Natural killer cell (primary cell): ENCODE results near the gene SHANK2. TPM values are rescaled to one million over a fixed set of nuclear protein-coding genes. Genes with fewer than 3 reads are reported as not detected.

ENCODE experiments used
- ATAC-seq, 3 donors: fragments of 150-1000 bp in 2 of 3; fragments of 200-7000 bp in 1 of 3; cut with Tn5 transposase; 1 replicate in 1 of 3; 2 replicates in 2 of 3; pipeline ENCODE4 v1.10.0; 2021; ENCODE audit warnings: mild to moderate bottlenecking in 2 of 3, moderate library complexity in 2 of 3
- DNase-seq, 2 donors: peaks; one replicate each; pipeline versions ENCODE4 v3.0.0 to v3.0.0-alpha.2; 2013 to 2021; ENCODE audit warnings: mixed read lengths in 1 of 2
- H3K27ac ChIP-seq: one replicate; pipeline ENCODE4 v1.5.1; 2013; ENCODE audit warnings: mild to moderate bottlenecking, low read length
- H3K27me3 ChIP-seq: one replicate; pipeline ENCODE4 v1.6.1; 2013; ENCODE audit warnings: low read length; ENCODE audit not compliant: control insufficient read depth, insufficient read depth
- H3K36me3 ChIP-seq: one replicate; pipeline ENCODE4 v1.6.1; 2013; ENCODE audit warnings: low read length; ENCODE audit not compliant: control insufficient read depth, insufficient read depth
- H3K4me1 ChIP-seq: one replicate; pipeline ENCODE4 v1.6.1; 2013; ENCODE audit warnings: low read length; ENCODE audit not compliant: control insufficient read depth, insufficient read depth
- H3K4me3 ChIP-seq: one replicate; pipeline ENCODE4 v1.5.1; 2013; ENCODE audit warnings: low read length
- H3K9me3 ChIP-seq: one replicate; pipeline ENCODE4 v1.6.1; 2013; ENCODE audit warnings: low read length; ENCODE audit not compliant: control insufficient read depth, insufficient read depth
- H3K27ac Mint-ChIP-seq, 2 donors: one replicate each; pipeline ENCODE4 v1.8.0; 2022; ENCODE audit warnings: mild to moderate bottlenecking in 2 of 2, mixed read lengths in 2 of 2, moderate library complexity in 1 of 2
- H3K27me3 Mint-ChIP-seq, 2 donors: one replicate each; pipeline ENCODE4 v1.8.0; 2022; ENCODE audit warnings: low read depth in 2 of 2, mixed read lengths in 2 of 2
- H3K36me3 Mint-ChIP-seq: one replicate; pipeline ENCODE4 v1.8.0; 2022; ENCODE audit warnings: mixed read lengths
- H3K4me1 Mint-ChIP-seq, 2 donors: one replicate each; pipeline ENCODE4 v1.8.0; 2022; ENCODE audit warnings: mixed read lengths in 2 of 2
- H3K4me3 Mint-ChIP-seq: one replicate; pipeline ENCODE4 v1.8.0; 2022; ENCODE audit warnings: mild to moderate bottlenecking, moderate library complexity, mixed read lengths
- H3K9me3 Mint-ChIP-seq, 2 donors: one replicate each; pipeline ENCODE4 v1.8.0; 2022; ENCODE audit warnings: mixed read lengths in 2 of 2
- WGBS: methylation state at CpG from one replicate; pipeline ENCODE4 v1.1.7; 2013; ENCODE audit warnings: missing lambda C conversion rate; ENCODE audit not compliant: insufficient coverage; 5-methylcytosine and 5-hydroxymethylcytosine counted together
- intact Hi-C: fragments of 100-400 bp; cut with micrococcal nuclease; formaldehyde crosslinking; loops from one replicate; pipeline ENCODE4 v1.14.2; 2022
- total RNA-seq, 4 donors: library from RNA; stranded (reverse); fragments of 120-200 nt in 1 of 4; gene quantifications; one replicate each; pipeline versions ENCODE4 v1.2.3 to v1.2.4, GENCODE V29; 2013 to 2022
- TF ChIP-seq, protein P1 (sequence below): fragments of 200-600 bp; IDR thresholded peaks from one replicate; pipeline ENCODE4 v1.8.0; 2022; ENCODE audit warnings: antibody characterized with exemption

SHANK2 gene
- total RNA-seq, 3 donors from 2014 or later (not counting 1 experiment from before 2014, with no cell fraction given): 4.9 TPM; not detected in 2

DNA sequence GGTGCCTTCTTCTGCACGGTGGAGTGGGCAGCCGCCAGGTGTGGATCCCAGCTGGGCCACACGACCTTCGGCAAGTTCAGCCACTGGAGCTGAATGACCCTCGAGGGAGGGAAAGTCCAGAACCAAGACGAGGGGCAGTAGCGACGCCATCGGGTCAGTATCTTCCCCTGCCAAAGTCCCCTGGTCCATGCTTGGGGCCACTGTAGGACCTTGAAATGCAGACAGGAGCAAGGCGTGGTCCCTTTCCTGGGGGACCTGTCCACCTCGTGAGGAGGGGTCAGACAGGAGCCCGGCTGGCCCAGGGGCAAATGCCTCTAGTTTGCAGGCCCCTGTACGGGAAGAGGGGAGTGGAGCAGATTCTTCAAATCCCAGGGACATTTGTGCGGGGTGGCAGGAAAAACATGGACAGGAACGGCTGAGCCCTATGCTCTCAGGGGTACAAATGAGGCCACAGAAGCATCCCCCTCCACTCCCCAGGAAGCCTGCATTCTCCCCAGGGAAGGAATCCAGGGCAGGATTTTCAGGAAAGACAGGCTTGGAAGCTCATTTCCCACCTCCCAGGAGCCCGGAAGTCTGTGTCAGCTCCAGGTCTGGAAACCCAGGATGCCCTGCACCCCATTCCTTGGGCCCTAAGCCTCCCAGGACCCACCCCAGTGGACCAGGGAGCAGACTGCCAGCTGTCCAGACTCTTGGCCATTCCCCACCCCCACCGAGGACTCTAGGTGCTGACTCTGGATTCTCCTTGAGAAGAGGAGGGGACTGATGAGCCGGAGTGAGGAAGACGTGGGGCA lies 6.6 kb downstream of the SHANK2 start:
- Mint-ChIP-seq H3K27me3 (peaks cover 36 to 43% of the 10 kb centered on the region in 2 donors), H3K4me1 (no peaks in the 10 kb centered on the region), H3K9me3 (no peaks in the 10 kb centered on the region), H3K4me3 (no peak overlapping the region), H3K36me3 (no peaks in the 10 kb centered on the region), H3K27ac (no peak overlapping the region)
- H3K36me3 ChIP-seq: no peaks in the 10 kb centered on the region
- TF ChIP-seq, protein P1, sequence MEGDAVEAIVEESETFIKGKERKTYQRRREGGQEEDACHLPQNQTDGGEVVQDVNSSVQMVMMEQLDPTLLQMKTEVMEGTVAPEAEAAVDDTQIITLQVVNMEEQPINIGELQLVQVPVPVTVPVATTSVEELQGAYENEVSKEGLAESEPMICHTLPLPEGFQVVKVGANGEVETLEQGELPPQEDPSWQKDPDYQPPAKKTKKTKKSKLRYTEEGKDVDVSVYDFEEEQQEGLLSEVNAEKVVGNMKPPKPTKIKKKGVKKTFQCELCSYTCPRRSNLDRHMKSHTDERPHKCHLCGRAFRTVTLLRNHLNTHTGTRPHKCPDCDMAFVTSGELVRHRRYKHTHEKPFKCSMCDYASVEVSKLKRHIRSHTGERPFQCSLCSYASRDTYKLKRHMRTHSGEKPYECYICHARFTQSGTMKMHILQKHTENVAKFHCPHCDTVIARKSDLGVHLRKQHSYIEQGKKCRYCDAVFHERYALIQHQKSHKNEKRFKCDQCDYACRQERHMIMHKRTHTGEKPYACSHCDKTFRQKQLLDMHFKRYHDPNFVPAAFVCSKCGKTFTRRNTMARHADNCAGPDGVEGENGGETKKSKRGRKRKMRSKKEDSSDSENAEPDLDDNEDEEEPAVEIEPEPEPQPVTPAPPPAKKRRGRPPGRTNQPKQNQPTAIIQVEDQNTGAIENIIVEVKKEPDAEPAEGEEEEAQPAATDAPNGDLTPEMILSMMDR: no peak
- no peaks in the 10 kb centered on the region for H3K9me3 ChIP-seq
- H3K27ac ChIP-seq: no peak overlapping the region
- intact Hi-C loops: no loop called here
- DNase-seq: no peak
- 59% methylated on average over 18 of the region's 19 CpGs for WGBS
- no peak overlapping the region for H3K4me3 ChIP-seq
- H3K4me1 ChIP-seq: no peaks in the 10 kb centered on the region
- ATAC-seq: no peak
- H3K27me3 ChIP-seq: peaks cover 11% of the 10 kb centered on the region

DNA sequence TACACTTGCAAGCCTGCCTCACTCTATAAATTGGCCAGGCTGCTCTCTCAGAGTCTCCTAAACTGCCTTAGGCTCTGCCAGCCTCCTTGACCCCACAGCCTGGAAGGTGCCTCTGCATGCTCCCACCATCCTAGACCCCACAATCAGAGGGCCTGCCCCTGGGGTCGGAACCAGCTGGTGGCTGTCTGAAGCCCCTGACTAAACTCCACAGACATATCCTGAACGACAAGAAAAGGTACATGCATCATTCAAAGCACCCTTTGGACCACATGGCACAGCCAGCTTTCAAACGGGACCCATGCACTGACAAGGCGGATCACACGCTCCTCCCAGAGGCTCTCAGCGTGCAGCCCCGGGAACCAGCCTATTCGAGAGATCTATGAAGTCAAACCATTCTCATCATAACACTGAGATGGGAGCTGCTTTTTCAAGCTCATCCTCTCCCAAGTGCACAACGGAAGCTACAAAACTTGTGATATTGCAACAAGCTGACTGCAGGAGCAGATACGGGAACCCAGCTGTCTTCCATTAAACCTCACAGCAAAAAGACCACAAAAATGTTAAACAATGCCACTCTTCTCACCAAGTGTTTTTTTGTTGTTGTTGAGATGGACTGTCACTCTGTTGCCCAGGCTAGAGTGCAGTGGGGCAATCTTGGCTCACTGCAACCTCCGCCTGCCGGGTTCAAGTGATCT lies 8.1 kb downstream of the SHANK2 start:
- Histone ChIP-seq H3K4me3 (no peak overlapping the region), H3K4me1 (no peaks in the 10 kb centered on the region), H3K36me3 (no peaks in the 10 kb centered on the region), H3K27ac (no peak overlapping the region), H3K27me3 (peaks cover 3% of the 10 kb centered on the region), H3K9me3 (no peaks in the 10 kb centered on the region)
- Mint-ChIP-seq H3K27me3 (peaks cover 23 to 30% of the 10 kb centered on the region in 2 donors), H3K4me1 (no peaks in the 10 kb centered on the region), H3K4me3 (no peak overlapping the region), H3K36me3 (no peaks in the 10 kb centered on the region), H3K9me3 (no peaks in the 10 kb centered on the region), H3K27ac (no peak overlapping the region)
- ATAC-seq: no peak
- 84% methylated on average over 12 of the region's 12 CpGs for WGBS
- intact Hi-C loops: no loop called here
- DNase-seq: no peak
- TF ChIP-seq, protein P1: no peak

DNA sequence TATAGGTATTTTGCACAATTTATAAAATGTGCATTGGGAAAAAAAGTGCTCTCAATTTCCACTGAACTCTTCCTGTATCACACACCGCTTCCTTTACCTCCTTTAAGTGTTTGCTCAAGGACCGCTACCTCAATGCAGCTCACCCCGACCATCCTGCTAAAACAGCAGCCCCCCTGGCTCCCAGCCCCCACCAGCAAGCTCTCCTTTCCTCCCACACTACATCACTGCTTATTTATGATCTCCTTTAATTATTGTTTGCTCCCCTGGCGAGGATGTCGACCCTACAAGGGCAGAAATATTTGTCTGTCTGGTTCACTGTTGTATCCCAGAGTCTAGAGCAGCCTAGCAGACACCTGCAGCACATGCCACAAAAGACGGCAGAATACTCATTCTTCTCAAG lies 10.0 kb downstream of the SHANK2 start:
- no peaks in the 10 kb centered on the region for H3K36me3 Mint-ChIP-seq
- no peak overlapping the region for H3K4me3 ChIP-seq
- H3K4me1 Mint-ChIP-seq: no peaks in the 10 kb centered on the region
- H3K27me3 Mint-ChIP-seq: peaks cover 16 to 28% of the 10 kb centered on the region in 2 donors
- no peaks in the 10 kb centered on the region for H3K9me3 Mint-ChIP-seq
- no peak overlapping the region for H3K27ac ChIP-seq
- no peak for DNase-seq
- no peaks in the 10 kb centered on the region for H3K9me3 ChIP-seq
- no peak overlapping the region for H3K4me3 Mint-ChIP-seq
- 76% methylated on average over 6 of the region's 6 CpGs for WGBS
- TF ChIP-seq, protein P1: no peak
- no peak overlapping the region for H3K27ac Mint-ChIP-seq
- no peak for ATAC-seq
- H3K36me3 ChIP-seq: no peaks in the 10 kb centered on the region
- intact Hi-C loops: no loop called here
- no peaks in the 10 kb centered on the region for H3K4me1 ChIP-seq
- H3K27me3 ChIP-seq: no peaks in the 10 kb centered on the region
